SK-N-SH treated with all-trans-retinoic acid at 6 μM for 48 hours (cell line): ENCODE results near the gene SCARB2.

Experiments
- ATAC-seq: fragments of 200-7000 bp; cut with Tn5 transposase; 3 replicates; pipeline ENCODE4 v1.9.1; 2020; ENCODE audit warnings: mild to moderate bottlenecking, moderate library complexity
- ARNTL ChIP-seq: fragments of 450-650 bp; formaldehyde crosslinking; IDR thresholded peaks from 2 replicates; pipeline ENCODE4 v1.5.0; 2020; ENCODE audit warnings: low read depth, mild to moderate bottlenecking, moderate library complexity, borderline replicate concordance
- BACH2 ChIP-seq: fragments of 250-450 bp; sonication (Bioruptor Pico); IDR thresholded peaks from 2 replicates; pipeline ENCODE4 v1.9.0; 2021; ENCODE audit warnings: mild to moderate bottlenecking, borderline replicate concordance
- CSDC2 ChIP-seq: fragments of 250-450 bp; sonication (Bioruptor Pico); IDR thresholded peaks from 2 replicates; pipeline ENCODE4 v1.5.0; 2020; ENCODE audit warnings: mild to moderate bottlenecking, moderate library complexity
- ESRRG ChIP-seq: fragments of 250-450 bp; sonication (Bioruptor Pico); IDR thresholded peaks from 2 replicates; pipeline ENCODE4 v1.6.1; 2021; ENCODE audit warnings: mild to moderate bottlenecking
- GLIS3 ChIP-seq: fragments of 250-450 bp; sonication (Bioruptor Pico); IDR thresholded peaks from 2 replicates; pipeline ENCODE4 v1.5.0; 2020; ENCODE audit warnings: mild to moderate bottlenecking, moderate library complexity
- ISL1 ChIP-seq: fragments of 250-450 bp; sonication (Bioruptor Pico); IDR thresholded peaks from 2 replicates; pipeline ENCODE4 v2.1.2; 2022; ENCODE audit warnings: mild to moderate bottlenecking, moderate library complexity
- OSR1 ChIP-seq: fragments of 250-450 bp; sonication (Bioruptor Pico); IDR thresholded peaks from 2 replicates; pipeline ENCODE4 v1.8.0; 2022; ENCODE audit warnings: moderate library complexity, mild to moderate bottlenecking, inconsistent platforms
- PPARA ChIP-seq: fragments of 250-450 bp; sonication (Bioruptor Pico); IDR thresholded peaks from 2 replicates; pipeline ENCODE4 v1.5.0; 2020; ENCODE audit warnings: mild to moderate bottlenecking, borderline replicate concordance
- RARB ChIP-seq: fragments of 250-450 bp; sonication (Bioruptor Pico); IDR thresholded peaks from 2 replicates; pipeline ENCODE4 v1.8.0; 2021; ENCODE audit warnings: mild to moderate bottlenecking, moderate library complexity
- TCF4 ChIP-seq: fragments of 250-450 bp; sonication (Bioruptor Pico); IDR thresholded peaks from 2 replicates; pipeline ENCODE4 v1.8.0; 2021; ENCODE audit warnings: mild to moderate bottlenecking, moderate library complexity, borderline replicate concordance
- TOX ChIP-seq: fragments of 250-450 bp; sonication (Bioruptor Pico); IDR thresholded peaks from 2 replicates; pipeline ENCODE4 v1.8.0; 2021; ENCODE audit warnings: mild to moderate bottlenecking, moderate library complexity, borderline replicate concordance
- ZC3H10 ChIP-seq: fragments of 250-450 bp; sonication (Bioruptor Pico); IDR thresholded peaks from 2 replicates; pipeline ENCODE4 v1.5.1; 2021; ENCODE audit warnings: mild to moderate bottlenecking, moderate library complexity
- ZFP30 ChIP-seq: fragments of 450-650 bp; formaldehyde crosslinking; IDR thresholded peaks from 2 replicates; pipeline ENCODE4 v1.5.0; 2022; ENCODE audit warnings: mild to moderate bottlenecking, moderate library complexity
- ZNF565 ChIP-seq: fragments of 450-650 bp; formaldehyde crosslinking; conservative IDR thresholded peaks from 2 replicates; pipeline ENCODE4 v1.5.0; 2020; ENCODE audit warnings: low read depth, mild to moderate bottlenecking, moderate library complexity
- ZNF70 ChIP-seq: fragments of 450-650 bp; formaldehyde crosslinking; IDR thresholded peaks from 2 replicates; pipeline ENCODE4 v1.5.0; 2020; ENCODE audit warnings: mild to moderate bottlenecking, moderate library complexity
- ZNF8 ChIP-seq: fragments of 450-650 bp; formaldehyde crosslinking; IDR thresholded peaks from 2 replicates; pipeline ENCODE4 v1.5.0; 2020; ENCODE audit warnings: mild to moderate bottlenecking, moderate library complexity
- TF ChIP-seq, protein P1 (sequence below): fragments of 250-450 bp; sonication (Bioruptor Pico); IDR thresholded peaks from 2 replicates; pipeline ENCODE4 v1.5.1; 2020; ENCODE audit warnings: low read depth, mild to moderate bottlenecking, moderate library complexity
- TF ChIP-seq, protein P2 (sequence below): fragments of 250-450 bp; sonication (Bioruptor Pico); IDR thresholded peaks from 2 replicates; pipeline ENCODE4 v1.8.0; 2020; ENCODE audit warnings: mild to moderate bottlenecking, moderate library complexity, borderline replicate concordance
- TF ChIP-seq, protein P3 (sequence below): fragments of 250-450 bp; sonication (Bioruptor Pico); IDR thresholded peaks from 2 replicates; pipeline ENCODE4 v1.5.1; 2021; ENCODE audit warnings: mild to moderate bottlenecking, moderate library complexity
- TF ChIP-seq, protein P4 (sequence below): fragments of 250-450 bp; sonication (Bioruptor Pico); IDR thresholded peaks from 2 replicates; pipeline ENCODE4 v1.5.0; 2020; ENCODE audit warnings: mild to moderate bottlenecking, moderate library complexity
- TF ChIP-seq, protein P5 (sequence below): fragments of 250-450 bp; sonication (Bioruptor Pico); IDR thresholded peaks from 2 replicates; pipeline ENCODE4 v1.8.0; 2021; ENCODE audit warnings: low read depth, mild to moderate bottlenecking, moderate library complexity, borderline replicate concordance

The SCARB2 gene

DNA sequence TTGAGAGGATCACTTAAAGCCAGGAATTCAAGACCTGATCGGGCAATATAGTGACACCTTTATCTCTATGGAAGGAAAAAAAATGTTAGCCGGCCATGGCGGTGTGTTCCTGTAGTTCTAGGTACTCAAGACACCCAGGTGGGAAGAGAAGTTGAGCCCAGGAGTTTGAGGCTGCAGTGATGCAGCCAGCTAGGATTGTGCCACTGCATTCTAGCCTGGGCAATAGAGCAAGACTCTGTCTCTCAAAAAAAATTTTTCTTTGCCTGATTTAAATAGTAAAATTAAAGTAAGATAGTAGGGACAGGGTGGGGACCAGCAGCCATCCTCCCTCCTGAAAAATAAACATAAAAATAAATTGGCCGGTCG is 21.0 kb upstream of the SCARB2 start:
- no peak for TF ChIP-seq GLIS3 (CRISPR knock-in tag)
- TF ChIP-seq ARNTL (CRISPR knock-in tag): no peak
- TF ChIP-seq ZC3H10 (CRISPR knock-in tag): no peak
- no peak for TF ChIP-seq RARB (CRISPR knock-in tag)
- no peak for TF ChIP-seq ZFP30 (CRISPR knock-in tag)
- TF ChIP-seq ZNF565 (CRISPR knock-in tag): no peak
- TF ChIP-seq, protein P1, sequence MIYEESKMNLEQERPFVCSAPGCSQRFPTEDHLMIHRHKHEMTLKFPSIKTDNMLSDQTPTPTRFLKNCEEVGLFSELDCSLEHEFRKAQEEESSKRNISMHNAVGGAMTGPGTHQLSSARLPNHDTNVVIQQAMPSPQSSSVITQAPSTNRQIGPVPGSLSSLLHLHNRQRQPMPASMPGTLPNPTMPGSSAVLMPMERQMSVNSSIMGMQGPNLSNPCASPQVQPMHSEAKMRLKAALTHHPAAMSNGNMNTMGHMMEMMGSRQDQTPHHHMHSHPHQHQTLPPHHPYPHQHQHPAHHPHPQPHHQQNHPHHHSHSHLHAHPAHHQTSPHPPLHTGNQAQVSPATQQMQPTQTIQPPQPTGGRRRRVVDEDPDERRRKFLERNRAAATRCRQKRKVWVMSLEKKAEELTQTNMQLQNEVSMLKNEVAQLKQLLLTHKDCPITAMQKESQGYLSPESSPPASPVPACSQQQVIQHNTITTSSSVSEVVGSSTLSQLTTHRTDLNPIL: no peak
- TF ChIP-seq TOX (CRISPR knock-in tag): no peak
- no peak for TF ChIP-seq TCF4 (CRISPR knock-in tag)
- ATAC-seq: no peak; the same call in 1 of the 3 replicates

DNA sequence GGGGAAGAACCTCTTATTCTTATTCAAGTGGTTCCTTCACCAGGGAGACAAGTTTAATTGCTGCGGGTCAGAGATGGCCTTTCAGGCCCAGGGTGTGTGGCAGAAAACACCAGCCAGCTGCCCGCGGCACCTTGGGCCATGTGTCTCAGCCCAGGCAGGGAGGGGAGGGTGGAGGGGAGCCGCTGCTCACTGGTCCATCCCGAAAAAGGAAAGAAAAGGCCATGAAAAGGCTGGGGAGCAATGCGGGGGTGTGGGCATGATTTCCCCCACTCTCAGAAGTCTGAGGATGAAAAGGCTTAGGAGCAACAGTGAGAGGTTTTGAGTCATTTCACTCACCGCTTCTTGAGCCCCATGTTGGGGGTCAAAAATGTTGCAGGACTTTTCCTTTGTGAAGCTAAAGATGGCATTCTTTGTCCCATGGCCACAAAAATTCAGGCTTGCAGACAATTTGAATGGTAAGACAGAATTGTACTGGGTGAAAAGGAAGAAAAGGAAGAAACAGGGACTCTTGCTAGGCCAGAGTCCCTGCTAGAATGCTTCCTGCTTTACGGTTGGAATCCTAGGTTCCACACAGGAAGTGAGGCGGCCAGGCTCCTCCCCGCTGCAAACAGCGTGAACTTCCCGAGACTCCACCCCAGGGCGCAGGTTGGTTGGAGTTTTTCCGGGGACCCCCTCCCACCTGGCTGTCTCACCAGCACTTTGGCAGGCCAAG is 20.5 kb upstream of the SCARB2 start:
- peak; percentile 96 for ATAC-seq
- TF ChIP-seq ARNTL (CRISPR knock-in tag) (no peak), RARB (CRISPR knock-in tag) (no peak), CSDC2 (CRISPR knock-in tag) (no peak), ZNF565 (CRISPR knock-in tag) (no peak), ZC3H10 (CRISPR knock-in tag) (no peak), TOX (CRISPR knock-in tag) (no peak), ISL1 (CRISPR knock-in tag) (no peak), ZFP30 (CRISPR knock-in tag) (no peak), PPARA (CRISPR knock-in tag) (no peak), OSR1 (CRISPR knock-in tag) (no peak), ZNF70 (CRISPR knock-in tag) (no peak), ZNF8 (CRISPR knock-in tag) (no peak), BACH2 (CRISPR knock-in tag) (no peak), ESRRG (CRISPR knock-in tag) (no peak)
- TF ChIP-seq, protein P2, sequence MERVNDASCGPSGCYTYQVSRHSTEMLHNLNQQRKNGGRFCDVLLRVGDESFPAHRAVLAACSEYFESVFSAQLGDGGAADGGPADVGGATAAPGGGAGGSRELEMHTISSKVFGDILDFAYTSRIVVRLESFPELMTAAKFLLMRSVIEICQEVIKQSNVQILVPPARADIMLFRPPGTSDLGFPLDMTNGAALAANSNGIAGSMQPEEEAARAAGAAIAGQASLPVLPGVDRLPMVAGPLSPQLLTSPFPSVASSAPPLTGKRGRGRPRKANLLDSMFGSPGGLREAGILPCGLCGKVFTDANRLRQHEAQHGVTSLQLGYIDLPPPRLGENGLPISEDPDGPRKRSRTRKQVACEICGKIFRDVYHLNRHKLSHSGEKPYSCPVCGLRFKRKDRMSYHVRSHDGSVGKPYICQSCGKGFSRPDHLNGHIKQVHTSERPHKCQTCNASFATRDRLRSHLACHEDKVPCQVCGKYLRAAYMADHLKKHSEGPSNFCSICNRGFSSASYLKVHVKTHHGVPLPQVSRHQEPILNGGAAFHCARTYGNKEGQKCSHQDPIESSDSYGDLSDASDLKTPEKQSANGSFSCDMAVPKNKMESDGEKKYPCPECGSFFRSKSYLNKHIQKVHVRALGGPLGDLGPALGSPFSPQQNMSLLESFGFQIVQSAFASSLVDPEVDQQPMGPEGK (CRISPR knock-in tag): no peak
- TF ChIP-seq, protein P1: no peak
- TF ChIP-seq, protein P3, sequence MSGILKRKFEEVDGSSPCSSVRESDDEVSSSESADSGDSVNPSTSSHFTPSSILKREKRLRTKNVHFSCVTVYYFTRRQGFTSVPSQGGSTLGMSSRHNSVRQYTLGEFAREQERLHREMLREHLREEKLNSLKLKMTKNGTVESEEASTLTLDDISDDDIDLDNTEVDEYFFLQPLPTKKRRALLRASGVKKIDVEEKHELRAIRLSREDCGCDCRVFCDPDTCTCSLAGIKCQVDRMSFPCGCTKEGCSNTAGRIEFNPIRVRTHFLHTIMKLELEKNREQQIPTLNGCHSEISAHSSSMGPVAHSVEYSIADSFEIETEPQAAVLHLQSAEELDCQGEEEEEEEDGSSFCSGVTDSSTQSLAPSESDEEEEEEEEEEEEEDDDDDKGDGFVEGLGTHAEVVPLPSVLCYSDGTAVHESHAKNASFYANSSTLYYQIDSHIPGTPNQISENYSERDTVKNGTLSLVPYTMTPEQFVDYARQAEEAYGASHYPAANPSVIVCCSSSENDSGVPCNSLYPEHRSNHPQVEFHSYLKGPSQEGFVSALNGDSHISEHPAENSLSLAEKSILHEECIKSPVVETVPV (CRISPR knock-in tag): no peak
- TF ChIP-seq, protein P4, sequence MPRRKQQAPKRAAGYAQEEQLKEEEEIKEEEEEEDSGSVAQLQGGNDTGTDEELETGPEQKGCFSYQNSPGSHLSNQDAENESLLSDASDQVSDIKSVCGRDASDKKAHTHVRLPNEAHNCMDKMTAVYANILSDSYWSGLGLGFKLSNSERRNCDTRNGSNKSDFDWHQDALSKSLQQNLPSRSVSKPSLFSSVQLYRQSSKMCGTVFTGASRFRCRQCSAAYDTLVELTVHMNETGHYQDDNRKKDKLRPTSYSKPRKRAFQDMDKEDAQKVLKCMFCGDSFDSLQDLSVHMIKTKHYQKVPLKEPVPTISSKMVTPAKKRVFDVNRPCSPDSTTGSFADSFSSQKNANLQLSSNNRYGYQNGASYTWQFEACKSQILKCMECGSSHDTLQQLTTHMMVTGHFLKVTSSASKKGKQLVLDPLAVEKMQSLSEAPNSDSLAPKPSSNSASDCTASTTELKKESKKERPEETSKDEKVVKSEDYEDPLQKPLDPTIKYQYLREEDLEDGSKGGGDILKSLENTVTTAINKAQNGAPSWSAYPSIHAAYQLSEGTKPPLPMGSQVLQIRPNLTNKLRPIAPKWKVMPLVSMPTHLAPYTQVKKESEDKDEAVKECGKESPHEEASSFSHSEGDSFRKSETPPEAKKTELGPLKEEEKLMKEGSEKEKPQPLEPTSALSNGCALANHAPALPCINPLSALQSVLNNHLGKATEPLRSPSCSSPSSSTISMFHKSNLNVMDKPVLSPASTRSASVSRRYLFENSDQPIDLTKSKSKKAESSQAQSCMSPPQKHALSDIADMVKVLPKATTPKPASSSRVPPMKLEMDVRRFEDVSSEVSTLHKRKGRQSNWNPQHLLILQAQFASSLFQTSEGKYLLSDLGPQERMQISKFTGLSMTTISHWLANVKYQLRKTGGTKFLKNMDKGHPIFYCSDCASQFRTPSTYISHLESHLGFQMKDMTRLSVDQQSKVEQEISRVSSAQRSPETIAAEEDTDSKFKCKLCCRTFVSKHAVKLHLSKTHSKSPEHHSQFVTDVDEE (CRISPR knock-in tag): no peak
- TF ChIP-seq, protein P5, sequence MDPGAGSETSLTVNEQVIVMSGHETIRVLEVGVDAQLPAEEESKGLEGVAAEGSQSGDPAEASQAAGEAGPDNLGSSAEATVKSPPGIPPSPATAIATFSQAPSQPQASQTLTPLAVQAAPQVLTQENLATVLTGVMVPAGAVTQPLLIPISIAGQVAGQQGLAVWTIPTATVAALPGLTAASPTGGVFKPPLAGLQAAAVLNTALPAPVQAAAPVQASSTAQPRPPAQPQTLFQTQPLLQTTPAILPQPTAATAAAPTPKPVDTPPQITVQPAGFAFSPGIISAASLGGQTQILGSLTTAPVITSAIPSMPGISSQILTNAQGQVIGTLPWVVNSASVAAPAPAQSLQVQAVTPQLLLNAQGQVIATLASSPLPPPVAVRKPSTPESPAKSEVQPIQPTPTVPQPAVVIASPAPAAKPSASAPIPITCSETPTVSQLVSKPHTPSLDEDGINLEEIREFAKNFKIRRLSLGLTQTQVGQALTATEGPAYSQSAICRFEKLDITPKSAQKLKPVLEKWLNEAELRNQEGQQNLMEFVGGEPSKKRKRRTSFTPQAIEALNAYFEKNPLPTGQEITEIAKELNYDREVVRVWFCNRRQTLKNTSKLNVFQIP: no peak
